Measurements from ENCODE around the gene TCP11L2.

The TCP11L2 gene

GRCh38 chr12:106256524-106256923, 46.0 kb upstream of the TCP11L2 start:
- Histone ChIP-seq H3K36me3 (replicated peaks; ENCODE audit: low read depth, low read length) (no peaks in the 10 kb centered on the region), H3K27ac (ENCODE audit: low read length) (no peak overlapping the region), H3K4me2 (ENCODE audit: low read length) (no peak overlapping the region), H3K9me3 (ENCODE audit: insufficient read depth, low read length) (no peaks in the 10 kb centered on the region), H3K4me1 (ENCODE audit: low read length) (no peaks in the 10 kb centered on the region), H4K20me1 (ENCODE audit: insufficient read depth, low read length) (no peaks in the 10 kb centered on the region), H3K4me3 (ENCODE audit: low read length) (no peak overlapping the region), H3K27me3 (ENCODE audit: low read depth, low read length) (peaks cover 9% of the 10 kb centered on the region; the same call in 1 of the 2 replicates), H3K79me2 (ENCODE audit: low read length) (no peaks in the 10 kb centered on the region), H3K9ac (ENCODE audit: low read length) (no peak overlapping the region), H2AFZ (ENCODE audit: low read depth, low read length) (no peak overlapping the region)
- TF ChIP-seq CTCF (IDR thresholded peaks at IDR 0.05; ENCODE audit: low read depth, low read length), result no peak
- TF ChIP-seq EZH2phosphoT487 (IDR thresholded peaks at IDR 0.05; ENCODE audit: low read depth), result no peak

- Histone ChIP-seq H3K4me2 (ENCODE audit: low read length) (no peak overlapping the region), H3K27ac (ENCODE audit: low read length) (no peak overlapping the region), H3K79me2 (ENCODE audit: low read length) (no peaks in the 10 kb centered on the region), H3K4me3 (ENCODE audit: low read length) (no peak overlapping the region), H3K4me1 (ENCODE audit: low read length) (no peaks in the 10 kb centered on the region), H3K36me3 (replicated peaks; ENCODE audit: low read depth, low read length) (no peaks in the 10 kb centered on the region), H2AFZ (ENCODE audit: low read depth, low read length) (no peak overlapping the region), H4K20me1 (ENCODE audit: insufficient read depth, low read length) (no peaks in the 10 kb centered on the region), H3K27me3 (ENCODE audit: low read depth, low read length) (peaks cover 14% of the 10 kb centered on the region; the same call in 1 of the 2 replicates), H3K9me3 (ENCODE audit: insufficient read depth, low read length) (no peaks in the 10 kb centered on the region), H3K9ac (ENCODE audit: low read length) (no peak overlapping the region)
- TF ChIP-seq EZH2phosphoT487 (IDR thresholded peaks at IDR 0.05; ENCODE audit: low read depth), result no peak
- TF ChIP-seq CTCF (IDR thresholded peaks at IDR 0.05; ENCODE audit: low read depth, low read length), result no peak
Measured at GRCh38 chr12:106258226-106258625, 44.3 kb upstream of the TCP11L2 start.

- Histone ChIP-seq H3K4me1 (ENCODE audit: low read length) (no peaks in the 10 kb centered on the region), H3K9me3 (ENCODE audit: insufficient read depth, low read length) (no peaks in the 10 kb centered on the region), H3K36me3 (replicated peaks; ENCODE audit: low read depth, low read length) (no peaks in the 10 kb centered on the region), H2AFZ (ENCODE audit: low read depth, low read length) (no peak overlapping the region), H3K79me2 (ENCODE audit: low read length) (no peaks in the 10 kb centered on the region), H4K20me1 (ENCODE audit: insufficient read depth, low read length) (no peaks in the 10 kb centered on the region), H3K27ac (ENCODE audit: low read length) (no peak overlapping the region), H3K9ac (ENCODE audit: low read length) (no peak overlapping the region), H3K4me3 (ENCODE audit: low read length) (no peak overlapping the region), H3K27me3 (ENCODE audit: low read depth, low read length) (peaks cover 14% of the 10 kb centered on the region; the same call in 1 of the 2 replicates), H3K4me2 (ENCODE audit: low read length) (no peak overlapping the region)
- TF ChIP-seq CTCF (IDR thresholded peaks at IDR 0.05; ENCODE audit: low read depth, low read length), result no peak
- no peak for TF ChIP-seq EZH2phosphoT487 (IDR thresholded peaks at IDR 0.05; ENCODE audit: low read depth)
Measured at GRCh38 chr12:106258935-106259334, 43.6 kb upstream of the TCP11L2 start.

- no peak for TF ChIP-seq CTCF (IDR thresholded peaks at IDR 0.05; ENCODE audit: low read depth, low read length)
- no peak for TF ChIP-seq EZH2phosphoT487 (IDR thresholded peaks at IDR 0.05; ENCODE audit: low read depth)
- H3K27me3 ChIP-seq (ENCODE audit: low read depth, low read length), result peaks cover 50% of the 10 kb centered on the region
- no peak overlapping the region for H3K27ac ChIP-seq (ENCODE audit: low read length)
- no peak overlapping the region for H3K4me2 ChIP-seq (ENCODE audit: low read length)
- H3K79me2 ChIP-seq (ENCODE audit: low read length), result no peaks in the 10 kb centered on the region
- no peaks in the 10 kb centered on the region for H4K20me1 ChIP-seq (ENCODE audit: insufficient read depth, low read length)
- H3K4me3 ChIP-seq (ENCODE audit: low read length), result no peak overlapping the region
- no peak overlapping the region for H3K9ac ChIP-seq (ENCODE audit: low read length)
- H3K9me3 ChIP-seq (ENCODE audit: insufficient read depth, low read length), result no peaks in the 10 kb centered on the region
- no peaks in the 10 kb centered on the region for H3K4me1 ChIP-seq (ENCODE audit: low read length)
- H3K36me3 ChIP-seq (replicated peaks; ENCODE audit: low read depth, low read length), result no peaks in the 10 kb centered on the region
- H2AFZ ChIP-seq (ENCODE audit: low read depth, low read length), result no peak overlapping the region
Measured at GRCh38 chr12:106265116-106265515, 37.4 kb upstream of the TCP11L2 start.
